GM13976 (cell line): ENCODE results near the gene CTIF.

Experiments used
- DNase-seq: peaks from one replicate; pipeline ENCODE4 v3.0.0; 2012; ENCODE audit warnings: low spot score
- CTCF ChIP-seq: IDR thresholded peaks from 2 replicates; pipeline ENCODE4 v1.5.1; 2012; ENCODE audit warnings: borderline replicate concordance, mild to moderate bottlenecking; ENCODE audit not compliant: insufficient read depth; ENCODE audit errors: extremely low read depth, missing control alignments, control extremely low read depth
- in situ Hi-C: fragments of 300-500 bp; cut with MboI; formaldehyde crosslinking; loops from one replicate; pipeline ENCODE4 v1.12.0; 2022; ENCODE audit warnings: low sequenced_read_pairs, mixed read lengths, inconsistent platforms; ENCODE audit not compliant: unreplicated experiment

Gene CTIF

DNA sequence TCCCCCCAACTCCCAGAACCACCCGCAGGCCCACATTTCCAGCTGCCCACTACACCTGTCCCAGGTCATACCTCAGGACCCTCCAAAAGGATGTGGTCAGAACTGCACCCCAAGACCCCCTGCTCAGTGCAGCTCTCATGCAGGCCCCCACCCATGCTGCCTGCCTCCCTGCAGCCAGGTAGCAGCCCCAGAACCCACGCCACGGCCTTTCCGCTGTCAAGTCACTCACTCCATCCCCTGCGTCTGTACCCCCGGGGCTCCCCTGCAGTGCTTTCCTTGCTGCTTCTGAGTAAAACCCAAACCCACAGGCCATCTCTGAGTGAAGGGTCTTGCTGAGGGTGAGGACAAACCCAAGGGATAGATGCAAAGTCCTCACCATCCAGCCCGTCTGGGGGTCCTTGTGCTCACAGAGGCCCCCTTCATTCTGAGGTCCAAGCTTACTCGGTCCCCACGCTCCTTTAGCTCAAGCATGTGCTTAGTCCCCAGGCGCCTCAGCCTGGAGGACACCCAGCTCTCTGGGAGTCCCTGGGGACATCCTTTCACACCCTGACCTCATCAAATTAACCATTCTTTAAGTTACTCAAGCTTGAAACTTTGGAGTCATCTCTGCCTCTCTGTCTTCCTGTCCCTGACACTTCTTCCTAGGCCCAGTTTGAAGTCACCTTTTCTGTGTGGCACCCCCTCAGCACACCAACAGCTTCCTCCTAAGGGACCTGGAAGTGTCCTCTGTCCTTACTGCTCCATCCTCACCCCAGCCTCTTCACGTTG lies 281.8 kb downstream of the CTIF start:
- TF ChIP-seq CTCF = no peak
- in situ Hi-C loops = no loop called here
- peak; percentile 89 for DNase-seq

- no peak for TF ChIP-seq CTCF
- in situ Hi-C loops = no loop called here
Measured at GRCh38 chr18:48821251-48821590, 282.4 kb downstream of the CTIF start.

DNA sequence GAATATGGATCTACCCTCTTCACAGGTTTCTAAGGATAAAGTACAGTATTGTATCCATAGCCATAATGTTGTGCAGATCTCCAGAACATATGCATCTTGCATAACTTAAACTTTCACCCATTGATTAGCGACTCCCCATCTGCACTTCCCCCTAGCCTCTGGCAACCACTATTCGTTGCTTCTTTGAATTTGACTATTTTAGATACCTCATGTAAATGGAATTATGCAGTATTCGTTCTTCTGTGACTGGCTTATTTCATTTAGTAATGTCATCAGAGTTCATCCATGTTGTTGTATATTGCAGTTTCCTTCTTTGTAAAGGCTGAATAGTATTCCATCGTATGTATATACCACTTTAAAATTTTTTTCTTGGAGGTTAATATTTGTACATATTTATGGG lies 283.0 kb downstream of the CTIF start:
- in situ Hi-C loops = no loop called here

More at GRCh38 chr18:48821251-48821590, 282.4 kb downstream of the CTIF start:
- no peak for DNase-seq

GRCh38 chr18:48824231-48824970 lies 285.6 kb downstream of the CTIF start:
- no peak for DNase-seq

More for the DNA sequence above, 283.0 kb downstream of the CTIF start:
- DNase-seq = no peak
- no peak for TF ChIP-seq CTCF

DNA sequence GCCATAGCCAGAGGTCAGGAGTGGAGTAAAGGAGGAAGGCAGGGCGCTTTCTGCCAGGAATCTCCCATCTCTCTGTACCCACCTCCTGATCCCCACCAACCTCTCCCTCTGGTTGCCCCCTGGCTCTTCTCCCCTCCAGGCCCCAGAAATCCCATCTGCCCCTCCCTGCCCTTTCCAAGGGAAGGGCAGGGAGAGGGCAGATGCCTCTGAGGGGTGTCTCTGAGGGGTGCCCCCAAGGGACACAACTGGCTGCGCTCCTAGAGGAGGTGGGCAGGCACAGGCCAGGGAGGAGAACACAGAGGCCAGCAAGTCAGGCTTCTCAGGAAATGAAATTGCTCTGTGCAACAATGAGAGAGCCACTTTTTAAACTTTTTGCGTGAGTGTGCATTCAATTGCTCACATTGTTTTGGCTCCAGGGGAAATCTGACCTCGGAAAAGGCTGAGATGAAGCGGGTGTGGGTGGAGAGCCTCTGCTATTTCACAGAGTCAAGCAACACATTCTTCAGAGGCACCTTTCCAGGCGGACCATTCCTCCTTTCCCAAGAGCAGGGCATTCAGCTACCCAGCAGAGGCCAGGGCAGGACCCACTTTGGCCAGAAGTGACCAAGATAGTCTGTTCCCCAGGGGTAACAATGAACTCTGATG lies 286.4 kb downstream of the CTIF start:
- DNase-seq = no peak
- no peak for TF ChIP-seq CTCF
- in situ Hi-C loops = no loop called here

More at GRCh38 chr18:48824231-48824970, 285.6 kb downstream of the CTIF start:
- in situ Hi-C loops = no loop called here
- no peak for TF ChIP-seq CTCF

DNA sequence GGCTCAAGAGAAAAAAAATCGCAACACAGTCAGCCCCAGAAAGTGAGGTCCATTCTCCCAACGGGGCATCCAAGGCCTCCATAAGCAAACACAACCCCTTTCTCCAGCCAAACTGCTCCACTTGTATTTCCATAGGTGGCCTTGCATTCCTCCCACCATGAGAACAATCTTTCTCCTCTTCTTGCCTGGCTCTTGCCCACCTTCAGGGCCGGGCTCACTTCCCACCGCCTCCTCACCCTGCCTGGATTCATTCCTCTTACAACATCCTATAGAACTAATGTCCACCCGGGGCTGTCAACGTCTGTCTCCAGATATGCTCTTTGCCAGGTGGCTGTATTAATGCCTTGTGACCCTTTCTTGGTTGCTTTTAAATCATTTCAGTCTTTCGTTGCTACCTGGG lies 287.4 kb downstream of the CTIF start:
- no peak for TF ChIP-seq CTCF
- in situ Hi-C loops = no loop called here
- DNase-seq = no peak
